HL-60 (cell line): ENCODE results near the gene DARS1.

ENCODE experiments used
- DNase-seq, 2 experiments: peaks; one replicate each; pipeline ENCODE4 v3.0.0-alpha.2; 2010 to 2020; ENCODE audit warnings: low read depth in 1 of 2, low spot score in 1 of 2
- H3K27ac ChIP-seq: fragments of 250-450 bp; sonication (Bioruptor Pico); replicated peaks from 2 replicates; pipeline ENCODE4 v1.5.1; 2020; ENCODE audit warnings: mild to moderate bottlenecking, moderate library complexity
- H3K27me3 ChIP-seq: fragments of 250-450 bp; sonication (Bioruptor Pico); 2 replicates; pipeline ENCODE4 v1.5.1; 2021; ENCODE audit warnings: mild to moderate bottlenecking, moderate library complexity; ENCODE audit not compliant: insufficient read depth, poor library complexity, severe bottlenecking
- H3K4me3 ChIP-seq: replicated peaks from 2 replicates; pipeline ENCODE4 v1.5.1; 2011; ENCODE audit warnings: mild to moderate bottlenecking, control low read depth, low read length; ENCODE audit not compliant: insufficient read depth
- GABPA ChIP-seq: IDR thresholded peaks from 2 replicates; pipeline ENCODE4 v1.6.1; 2012; ENCODE audit warnings: low read depth
- POLR2AphosphoS5 ChIP-seq: IDR thresholded peaks from 2 replicates; pipeline ENCODE4 v1.6.1; 2012; ENCODE audit warnings: low read depth
- REST ChIP-seq: IDR thresholded peaks from 2 replicates; pipeline ENCODE4 v1.6.1; 2012; ENCODE audit warnings: low read depth; ENCODE audit not compliant: insufficient replicate concordance
- SPI1 ChIP-seq: IDR thresholded peaks from 2 replicates; pipeline ENCODE4 v1.6.1; 2012; ENCODE audit warnings: low read depth, mild to moderate bottlenecking, borderline replicate concordance
- TF ChIP-seq, protein P1 (sequence below): IDR thresholded peaks from one replicate; pipeline ENCODE4 v1.5.1; 2011; ENCODE audit warnings: low read length, control low read depth, inconsistent platforms; ENCODE audit not compliant: insufficient read depth

DARS1 gene

GRCh38 chr2:135875491-135876065 is 109.8 kb downstream of the DARS1 start:
- H3K27ac ChIP-seq = peak overlapping the region; percentile 93
- peak in 1 of 2 experiments; percentile 73 for DNase-seq
- H3K27me3 ChIP-seq = no peaks in the 10 kb centered on the region
- H3K4me3 ChIP-seq = peak overlapping the region; percentile 69
- TF ChIP-seq POLR2AphosphoS5 = peak; percentile 71
- no peak for TF ChIP-seq SPI1

GRCh38 chr2:135874777-135875365 is 110.6 kb downstream of the DARS1 start:
- no peak for DNase-seq
- TF ChIP-seq GABPA (no peak), SPI1 (no peak), POLR2AphosphoS5 (no peak), REST (no peak)
- TF ChIP-seq, protein P1, sequence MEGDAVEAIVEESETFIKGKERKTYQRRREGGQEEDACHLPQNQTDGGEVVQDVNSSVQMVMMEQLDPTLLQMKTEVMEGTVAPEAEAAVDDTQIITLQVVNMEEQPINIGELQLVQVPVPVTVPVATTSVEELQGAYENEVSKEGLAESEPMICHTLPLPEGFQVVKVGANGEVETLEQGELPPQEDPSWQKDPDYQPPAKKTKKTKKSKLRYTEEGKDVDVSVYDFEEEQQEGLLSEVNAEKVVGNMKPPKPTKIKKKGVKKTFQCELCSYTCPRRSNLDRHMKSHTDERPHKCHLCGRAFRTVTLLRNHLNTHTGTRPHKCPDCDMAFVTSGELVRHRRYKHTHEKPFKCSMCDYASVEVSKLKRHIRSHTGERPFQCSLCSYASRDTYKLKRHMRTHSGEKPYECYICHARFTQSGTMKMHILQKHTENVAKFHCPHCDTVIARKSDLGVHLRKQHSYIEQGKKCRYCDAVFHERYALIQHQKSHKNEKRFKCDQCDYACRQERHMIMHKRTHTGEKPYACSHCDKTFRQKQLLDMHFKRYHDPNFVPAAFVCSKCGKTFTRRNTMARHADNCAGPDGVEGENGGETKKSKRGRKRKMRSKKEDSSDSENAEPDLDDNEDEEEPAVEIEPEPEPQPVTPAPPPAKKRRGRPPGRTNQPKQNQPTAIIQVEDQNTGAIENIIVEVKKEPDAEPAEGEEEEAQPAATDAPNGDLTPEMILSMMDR = no peak
- Histone ChIP-seq H3K27ac (peak overlapping the region; percentile 93), H3K27me3 (no peaks in the 10 kb centered on the region), H3K4me3 (peak overlapping the region; percentile 69)

GRCh38 chr2:135870571-135870970 is 114.9 kb downstream of the DARS1 start:
- H3K27ac ChIP-seq = no peak overlapping the region
- TF ChIP-seq, protein P1 = no peak
- H3K4me3 ChIP-seq = no peak overlapping the region
- H3K27me3 ChIP-seq = no peaks in the 10 kb centered on the region
- no peak for DNase-seq

DNA sequence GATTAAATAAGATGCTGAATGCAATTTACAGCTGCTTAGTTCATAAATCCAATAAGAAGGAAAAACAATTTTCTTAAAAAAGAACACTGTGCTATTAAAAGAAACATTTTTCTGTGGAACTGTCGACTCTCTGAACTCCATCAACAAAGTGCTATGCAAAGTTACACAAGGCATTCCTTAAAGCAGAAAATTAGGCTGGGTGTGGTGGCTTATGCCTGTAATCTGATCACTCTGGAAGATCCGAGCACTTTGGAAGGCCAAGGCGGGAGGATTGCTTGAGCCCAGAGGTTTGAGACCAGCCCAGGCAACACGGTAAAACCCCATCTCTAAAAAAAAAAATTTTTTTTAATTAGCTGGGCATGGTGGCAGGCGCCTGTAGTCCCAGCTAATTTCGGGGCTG is 122.2 kb downstream of the DARS1 start:
- DNase-seq = no peak
- H3K27ac ChIP-seq = no peak overlapping the region
- no peak overlapping the region for H3K4me3 ChIP-seq
- TF ChIP-seq GABPA (no peak), REST (no peak), SPI1 (no peak), POLR2AphosphoS5 (no peak)
- TF ChIP-seq, protein P1 = no peak
- no peaks in the 10 kb centered on the region for H3K27me3 ChIP-seq
